Osteoblast (primary cell): ENCODE results near the gene PLP1. TPM values are rescaled to one million over a fixed set of nuclear protein-coding genes. Genes with fewer than 3 reads are reported as not detected.
"Not testable (repeated sequence)": the region's sequence is repeated elsewhere in the genome, so short reads cannot be mapped to it uniquely, and the experiment has no call there.

Experiments used
- DNase-seq: peaks from one replicate; pipeline ENCODE4 v3.0.0; 2011; ENCODE audit warnings: low spot score, mixed read lengths; ENCODE audit not compliant: insufficient read length; ENCODE audit errors: missing footprints
- H2AFZ ChIP-seq: 2 replicates; pipeline ENCODE4 v1.6.0; 2011; ENCODE audit warnings: mild to moderate bottlenecking, low read length
- H3K27ac ChIP-seq: 2 replicates; pipeline ENCODE4 v1.5.1; 2011; ENCODE audit warnings: mild to moderate bottlenecking, low read depth, low read length, moderate library complexity
- H3K27me3 ChIP-seq: 2 replicates; pipeline ENCODE4 v1.6.0; 2012; ENCODE audit warnings: mild to moderate bottlenecking, control low read depth, inconsistent platforms, low read length, moderate library complexity; ENCODE audit not compliant: insufficient read depth
- H3K36me3 ChIP-seq: 2 replicates; pipeline ENCODE4 v1.5.1; 2011; ENCODE audit warnings: mild to moderate bottlenecking, low read length, control low read depth, moderate library complexity; ENCODE audit not compliant: insufficient read depth
- H3K4me1 ChIP-seq: 2 replicates; pipeline ENCODE4 v1.5.1; 2011; ENCODE audit warnings: mild to moderate bottlenecking, low read length, control low read depth, moderate library complexity; ENCODE audit not compliant: insufficient read depth
- H3K4me2 ChIP-seq: 2 replicates; pipeline ENCODE4 v1.6.0; 2011; ENCODE audit warnings: mild to moderate bottlenecking, low read length; ENCODE audit not compliant: insufficient read depth
- H3K4me3 ChIP-seq: fragments of 200-600 bp; sonication (generic); 3 replicates; pipeline ENCODE4 v1.5.1; 2012; ENCODE audit warnings: mild to moderate bottlenecking, low read length, inconsistent platforms; ENCODE audit not compliant: insufficient read depth
- H3K79me2 ChIP-seq: 2 replicates; pipeline ENCODE4 v1.6.0; 2012; ENCODE audit warnings: mild to moderate bottlenecking, low read length, control low read depth, inconsistent platforms; ENCODE audit not compliant: insufficient read depth
- H3K9me3 ChIP-seq: 2 replicates; pipeline ENCODE4 v1.5.1; 2011; ENCODE audit warnings: low read depth, low read length, control low read depth
- H4K20me1 ChIP-seq: 2 replicates; pipeline ENCODE4 v1.6.0; 2012; ENCODE audit warnings: mild to moderate bottlenecking, low read length, control low read depth; ENCODE audit not compliant: insufficient read depth
- CTCF ChIP-seq: IDR thresholded peaks from 2 replicates; pipeline ENCODE4 v1.5.1; 2011; ENCODE audit warnings: mild to moderate bottlenecking, low read depth, low read length, moderate library complexity; ENCODE audit errors: extremely low read depth
- total RNA-seq: library from RNA; depleted of rRNA; stranded (reverse); fragments of >200 nt; gene quantifications from 2 replicates; pipeline ENCODE4 v1.2.3, GENCODE V29; 2012

The PLP1 gene
- total RNA-seq, 1 donor, result 0.36 TPM

- Histone ChIP-seq H3K27me3 (peaks cover 3% of the 10 kb centered on the region), H3K79me2 (no peaks in the 10 kb centered on the region), H4K20me1 (no peaks in the 10 kb centered on the region), H3K27ac (no peak overlapping the region), H3K4me1 (no peaks in the 10 kb centered on the region), H3K9me3 (no peaks in the 10 kb centered on the region), H3K36me3 (no peaks in the 10 kb centered on the region), H3K4me2 (no peak overlapping the region), H3K4me3 (no peak overlapping the region), H2AFZ (no peak overlapping the region)
- DNase-seq, result no peak
- peak; percentile 67 for TF ChIP-seq CTCF
Observed at GRCh38 chrX:103817502-103817901, 40.9 kb downstream of the PLP1 start.

DNA sequence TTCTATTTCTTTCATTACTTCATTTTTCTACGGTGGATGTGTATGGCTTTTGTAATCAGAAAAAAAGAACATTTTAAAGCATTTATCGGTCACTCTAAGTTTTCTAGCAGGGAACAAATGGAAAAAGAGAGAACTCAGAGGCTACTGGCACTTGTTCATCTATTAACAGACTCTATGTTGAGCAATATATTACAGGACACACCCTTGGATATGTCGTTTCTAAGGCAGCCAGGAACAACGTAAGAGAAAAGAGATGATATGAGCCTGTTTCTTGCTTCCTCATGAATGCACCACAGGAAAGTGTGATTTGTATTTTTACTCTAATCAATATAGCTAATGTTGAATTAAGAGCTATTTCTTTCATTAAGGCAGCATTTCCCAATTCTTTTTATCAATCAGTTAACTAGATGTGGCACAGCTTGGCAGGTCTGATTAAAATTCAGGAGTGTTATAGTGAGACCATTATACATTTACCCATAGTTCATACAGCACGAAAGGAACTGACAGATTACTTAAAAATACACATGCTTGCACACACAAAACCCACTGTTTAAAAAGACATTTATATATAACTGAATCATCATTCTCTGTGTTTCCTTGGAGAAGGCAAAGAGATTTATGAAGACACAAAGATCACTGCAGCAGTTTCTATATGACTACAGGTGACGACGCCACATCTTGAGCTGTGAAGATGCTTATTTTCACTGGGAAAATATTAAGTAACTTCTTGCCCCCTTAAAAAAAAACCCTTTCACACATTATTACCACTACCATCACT, 42.4 kb downstream of the PLP1 start:
- peaks cover 3% of the 10 kb centered on the region for H3K4me1 ChIP-seq
- H3K36me3 ChIP-seq, result no peaks in the 10 kb centered on the region
- H3K9me3 ChIP-seq, result no peaks in the 10 kb centered on the region
- no peak for DNase-seq
- H3K4me2 ChIP-seq, result no peak overlapping the region
- H3K4me3 ChIP-seq, result no peak overlapping the region
- H2AFZ ChIP-seq, result no peak overlapping the region
- H3K27me3 ChIP-seq, result peaks cover 3% of the 10 kb centered on the region
- H4K20me1 ChIP-seq, result no peaks in the 10 kb centered on the region
- no peak overlapping the region for H3K27ac ChIP-seq
- no peaks in the 10 kb centered on the region for H3K79me2 ChIP-seq
- TF ChIP-seq CTCF, result no peak

DNA sequence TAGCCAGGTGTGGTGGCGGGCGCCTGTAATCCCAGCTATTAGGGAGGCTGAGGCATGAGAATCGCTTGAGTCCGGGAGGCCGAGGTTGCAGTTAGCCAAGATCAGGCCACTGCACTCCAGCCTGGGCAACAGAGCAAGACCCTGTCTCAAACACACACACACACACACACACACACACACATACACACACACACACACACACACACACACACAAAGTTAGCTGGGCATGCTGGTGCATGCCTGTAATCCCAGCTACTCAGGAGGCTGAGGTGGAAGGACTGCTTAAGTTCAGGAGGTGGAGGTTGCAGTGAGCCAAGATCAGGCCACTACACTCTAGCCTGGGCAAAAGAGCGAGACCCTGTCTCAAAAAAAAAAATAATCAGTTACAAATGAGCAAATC, 44.2 kb downstream of the PLP1 start:
- DNase-seq, H3K4me1 ChIP-seq, H3K79me2 ChIP-seq, H2AFZ ChIP-seq, H3K36me3 ChIP-seq, H3K4me2 ChIP-seq, H3K27me3 ChIP-seq, H3K4me3 ChIP-seq, H4K20me1 ChIP-seq, H3K9me3 ChIP-seq, H3K27ac ChIP-seq: not testable (repeated sequence)

GRCh38 chrX:103823591-103823990, 47.0 kb downstream of the PLP1 start:
- peak; percentile 67 for DNase-seq
- peaks cover 9% of the 10 kb centered on the region for H3K27me3 ChIP-seq
- no peak for TF ChIP-seq CTCF

More at GRCh38 chrX:103823591-103823990, 47.0 kb downstream of the PLP1 start:
- H3K4me3 ChIP-seq, result no peak overlapping the region
- H3K27ac ChIP-seq, result no peak overlapping the region
- no peaks in the 10 kb centered on the region for H4K20me1 ChIP-seq
- H3K9me3 ChIP-seq, result no peaks in the 10 kb centered on the region
- H3K4me1 ChIP-seq, result peaks cover 4% of the 10 kb centered on the region
- no peaks in the 10 kb centered on the region for H3K36me3 ChIP-seq
- no peak overlapping the region for H2AFZ ChIP-seq
- H3K4me2 ChIP-seq, result no peak overlapping the region
- H3K79me2 ChIP-seq, result no peaks in the 10 kb centered on the region
